ENCODE results near the gene STIP1.

DNA sequence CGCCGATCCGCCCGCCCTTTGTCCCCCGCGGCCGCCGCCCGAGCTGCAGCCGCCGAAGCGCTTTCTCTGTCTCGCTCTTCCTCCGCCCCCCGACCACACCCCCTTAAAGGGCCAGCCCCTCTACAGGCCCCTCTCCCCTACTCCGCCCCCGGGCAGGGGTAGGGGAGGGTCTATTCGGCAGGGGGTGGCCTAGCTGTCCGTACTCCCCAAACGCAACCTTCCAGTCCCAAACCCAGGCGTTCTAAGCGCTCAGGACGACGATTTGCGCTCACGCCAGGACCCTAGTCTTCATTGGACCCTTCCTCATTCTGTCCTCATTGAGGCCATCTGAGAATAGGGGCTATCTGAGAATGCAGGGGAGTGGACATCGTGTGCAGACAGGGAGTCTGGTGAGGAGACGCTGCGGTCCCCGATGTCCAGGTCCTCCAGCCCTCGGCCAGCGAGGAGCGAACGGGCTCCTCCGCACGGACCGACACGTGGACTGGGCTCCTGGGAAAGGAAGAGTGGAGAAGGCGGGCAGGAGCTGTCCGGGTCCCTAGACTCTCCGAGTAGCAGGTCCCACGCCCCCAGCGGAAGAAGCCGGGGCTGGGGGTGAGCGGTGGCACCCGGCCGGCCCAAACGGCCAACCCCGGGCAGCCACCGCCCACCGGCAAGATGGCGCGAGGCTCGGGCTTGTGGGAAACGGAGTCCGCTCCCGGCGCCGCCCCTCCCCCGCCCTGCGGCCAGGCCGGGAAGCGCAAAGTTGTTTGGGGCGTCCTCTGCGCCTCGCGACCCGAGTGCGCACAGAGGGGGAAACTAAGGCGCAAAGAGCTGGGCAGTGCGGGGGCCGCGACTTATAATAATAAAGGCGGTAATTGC lies 61.1 kb downstream of the STIP1 start, which contains the start of gene PPP1R14B:
- peak; percentile 62 for TF ChIP-seq POLR2A (IDR thresholded peaks at IDR 0.05; ENCODE audit: low read length)
- TF ChIP-seq GATA1 (IDR thresholded peaks at IDR 0.05; ENCODE audit: low read depth, low read length) = no peak

Measured in erythroblast (primary cell).